Activated naive CD4-positive, alpha-beta T cell treated with anti-CD3 and anti-CD28 coated beads, Interleukin-2, amount 50 U/mL, for 72 hours (primary cell): ENCODE data around the gene ARHGEF11. TPM values are rescaled to one million over a fixed set of nuclear protein-coding genes. Genes with fewer than 3 reads are reported as not detected.
"Not testable (repeated sequence)": the region's sequence is repeated elsewhere in the genome, so short reads cannot be mapped to it uniquely, and the experiment has no call there.

Experiments used
- ATAC-seq, 2 donors: fragments of 150-1000 bp; cut with Tn5 transposase; 2 replicates each; pipeline ENCODE4 v1.10.0; 2021; ENCODE audit warnings: mild to moderate bottlenecking in 2 of 2, moderate library complexity in 2 of 2
- DNase-seq, 2 donors: peaks; one replicate each; pipeline ENCODE4 v3.0.0; 2021 to 2022; ENCODE audit warnings: low spot score in 2 of 2
- H3K27ac Mint-ChIP-seq, 2 donors: one replicate each; pipeline ENCODE4 v1.8.0; 2022; ENCODE audit warnings: mild to moderate bottlenecking in 2 of 2, mixed read lengths in 2 of 2
- H3K36me3 Mint-ChIP-seq, 2 donors: one replicate each; pipeline ENCODE4 v1.8.0; 2022; ENCODE audit warnings: mixed read lengths in 2 of 2
- H3K9me3 Mint-ChIP-seq, 2 donors: one replicate each; pipeline ENCODE4 v1.8.0; 2022; ENCODE audit warnings: mixed read lengths in 2 of 2
- total RNA-seq, 2 donors: library from RNA; stranded (reverse); gene quantifications; one replicate each; pipeline ENCODE4 v1.2.3, GENCODE V29; 2022

ARHGEF11 gene
- total RNA-seq, 2 donors from 2014 or later = 3.5 to 5.8 TPM

GRCh38 chr1:156933136-156933535, 112.4 kb downstream of the ARHGEF11 start:
- no peaks in the 10 kb centered on the region for H3K36me3 Mint-ChIP-seq
- H3K27ac Mint-ChIP-seq = no peak overlapping the region
- no peak for DNase-seq
- no peaks in the 10 kb centered on the region for H3K9me3 Mint-ChIP-seq
- ATAC-seq = no peak

- H3K9me3 Mint-ChIP-seq = no peaks in the 10 kb centered on the region
- H3K27ac Mint-ChIP-seq = no peak overlapping the region
- no peak for ATAC-seq
- H3K36me3 Mint-ChIP-seq = no peaks in the 10 kb centered on the region
- DNase-seq = no peak
Observed at GRCh38 chr1:156931974-156932710, 113.4 kb downstream of the ARHGEF11 start.

- DNase-seq (no peak), ATAC-seq (peak in 1 of 2 donors; percentile 28)
- H3K9me3 Mint-ChIP-seq = no peaks in the 10 kb centered on the region
- no peak overlapping the region for H3K27ac Mint-ChIP-seq
- H3K36me3 Mint-ChIP-seq = no peaks in the 10 kb centered on the region
Observed at GRCh38 chr1:156931211-156931952, 114.2 kb downstream of the ARHGEF11 start.

- ATAC-seq (no peak), DNase-seq (no peak)
- Mint-ChIP-seq H3K9me3 (no peaks in the 10 kb centered on the region), H3K36me3 (no peaks in the 10 kb centered on the region), H3K27ac (no peak overlapping the region)
Observed at GRCh38 chr1:156930483-156930882, 115.1 kb downstream of the ARHGEF11 start.

GRCh38 chr1:156929596-156930238, 115.8 kb downstream of the ARHGEF11 start:
- Mint-ChIP-seq H3K36me3 (no peaks in the 10 kb centered on the region), H3K9me3 (no peaks in the 10 kb centered on the region), H3K27ac (no peak overlapping the region)
- no peak for ATAC-seq
- DNase-seq = no peak

GRCh38 chr1:156928043-156928602, 117.4 kb downstream of the ARHGEF11 start:
- no peak for DNase-seq
- peak in 1 of 2 donors; percentile 16 for ATAC-seq
- no peaks in the 10 kb centered on the region for H3K9me3 Mint-ChIP-seq

GRCh38 chr1:156927215-156928042, 118.1 kb downstream of the ARHGEF11 start:
- Mint-ChIP-seq H3K9me3 (no peaks in the 10 kb centered on the region), H3K36me3 (peaks cover 0 to 1% of the 10 kb centered on the region in 2 donors), H3K27ac (no peak overlapping the region)
- peak; percentile 65 to 81 for DNase-seq
- ATAC-seq = peak; percentile 47 to 87

More at GRCh38 chr1:156928043-156928602, 117.4 kb downstream of the ARHGEF11 start:
- H3K27ac Mint-ChIP-seq = no peak overlapping the region
- H3K36me3 Mint-ChIP-seq = no peaks in the 10 kb centered on the region

- DNase-seq, H3K27ac Mint-ChIP-seq, H3K36me3 Mint-ChIP-seq, H3K9me3 Mint-ChIP-seq: not testable (repeated sequence)
- ATAC-seq = peak in 1 of 2 donors; percentile 10
Observed at GRCh38 chr1:156926695-156927094, 118.8 kb downstream of the ARHGEF11 start.

- H3K9me3 Mint-ChIP-seq = no peaks in the 10 kb centered on the region
- no peak overlapping the region for H3K27ac Mint-ChIP-seq
- DNase-seq = peak; percentile 31 to 80
- H3K36me3 Mint-ChIP-seq = peaks cover 0 to 6% of the 10 kb centered on the region in 2 donors
- ATAC-seq = peak; percentile 56 to 90
Observed at GRCh38 chr1:156926175-156926574, 119.4 kb downstream of the ARHGEF11 start.

GRCh38 chr1:156925154-156926010, 120.2 kb downstream of the ARHGEF11 start:
- no peak for DNase-seq
- ATAC-seq = no peak
- peaks cover 0 to 6% of the 10 kb centered on the region in 2 donors for H3K36me3 Mint-ChIP-seq
- no peak overlapping the region for H3K27ac Mint-ChIP-seq
- H3K9me3 Mint-ChIP-seq = no peaks in the 10 kb centered on the region

- DNase-seq = no peak
- Mint-ChIP-seq H3K9me3 (no peaks in the 10 kb centered on the region), H3K36me3 (peaks cover 0 to 6% of the 10 kb centered on the region in 2 donors), H3K27ac (no peak overlapping the region)
- ATAC-seq = no peak
Observed at GRCh38 chr1:156924478-156925153, 120.9 kb downstream of the ARHGEF11 start.

GRCh38 chr1:156923670-156924477, 121.7 kb downstream of the ARHGEF11 start:
- no peak for ATAC-seq
- DNase-seq = no peak
- Mint-ChIP-seq H3K27ac (no peak overlapping the region), H3K9me3 (no peaks in the 10 kb centered on the region), H3K36me3 (peaks cover 0 to 6% of the 10 kb centered on the region in 2 donors)

- no peak for ATAC-seq
- no peak for DNase-seq
- H3K27ac Mint-ChIP-seq = peak overlapping the region in 1 of 2 donors; percentile 3
- peaks cover 0 to 6% of the 10 kb centered on the region in 2 donors for H3K36me3 Mint-ChIP-seq
- no peaks in the 10 kb centered on the region for H3K9me3 Mint-ChIP-seq
Observed at GRCh38 chr1:156922986-156923669, 122.4 kb downstream of the ARHGEF11 start.
